ENCODE data around the gene KSR1.
"Not testable (repeated sequence)": the region's sequence is repeated elsewhere in the genome, so short reads cannot be mapped to it uniquely, and the experiment has no call there.

The KSR1 gene

DNA sequence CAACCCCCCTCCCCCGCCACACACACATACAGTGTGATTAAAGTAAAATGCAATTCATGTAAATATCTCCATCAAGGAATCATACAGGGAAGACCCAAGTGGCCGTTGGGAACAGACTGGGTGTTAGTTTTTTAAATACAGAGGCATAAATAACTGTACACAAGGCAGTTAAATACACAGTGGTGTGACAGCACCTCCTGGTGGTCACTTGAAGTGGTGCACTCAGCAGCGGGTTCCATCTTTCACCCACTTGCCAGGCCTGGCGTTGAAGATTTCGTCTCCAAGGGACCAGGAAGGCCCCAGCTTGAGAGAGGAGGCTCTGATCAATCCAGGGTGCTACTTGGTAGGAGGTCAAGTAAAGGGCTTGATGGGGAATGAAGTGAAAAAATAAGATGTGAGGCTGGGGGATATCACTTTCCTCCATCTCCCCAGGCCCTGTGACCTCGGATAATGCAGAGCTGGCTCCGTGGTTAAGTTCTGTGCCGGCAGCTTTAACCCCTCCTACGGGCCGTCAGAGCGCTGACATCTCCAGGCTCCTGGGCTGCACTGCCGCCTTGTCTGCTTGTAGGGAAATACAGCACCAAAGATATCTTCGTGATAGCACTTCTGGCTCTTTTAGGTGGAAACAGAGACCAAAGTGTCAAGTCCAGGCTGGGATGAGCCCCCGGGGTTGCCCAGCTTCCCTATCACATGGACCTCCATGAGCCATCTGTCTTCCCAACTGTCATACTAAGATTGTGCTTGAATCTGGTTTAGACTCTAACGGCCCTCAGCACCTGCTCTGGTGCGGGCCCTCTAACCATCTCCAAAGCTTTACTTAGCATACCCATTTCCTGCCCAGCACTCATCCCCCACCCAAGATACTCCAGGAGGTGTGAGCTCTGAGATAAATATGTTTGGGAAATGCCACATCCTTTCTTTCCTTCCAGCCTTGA, 195.4 kb downstream of the KSR1 start:
- peaks cover 3% of the 10 kb centered on the region for H3K4me1 ChIP-seq (ENCODE audit: low read depth, poor library complexity, severe bottlenecking)
- peak; percentile 87 for TF ChIP-seq CTCF (conservative IDR thresholded peaks at IDR 0.05; ENCODE audit: low read depth, low read length)
- H3K36me3 ChIP-seq (ENCODE audit: insufficient read depth): no peaks in the 10 kb centered on the region
- no peaks in the 10 kb centered on the region for H4K20me1 ChIP-seq (ENCODE audit: insufficient read depth)
- H3K27ac ChIP-seq: no peak overlapping the region
- H3K4me3 ChIP-seq (IDR thresholded peaks at IDR 0.05; ENCODE audit: insufficient read depth, low read depth, low read length): no peak overlapping the region
- H3K4me2 ChIP-seq: no peak overlapping the region
- H3K79me2 ChIP-seq (ENCODE audit: insufficient read depth, low read depth): no peaks in the 10 kb centered on the region
- H3K9ac ChIP-seq: no peak overlapping the region
- H2AFZ ChIP-seq (ENCODE audit: low read depth): no peak overlapping the region
- H3K27me3 ChIP-seq (ENCODE audit: insufficient read depth, low read depth): peaks cover 3% of the 10 kb centered on the region; the same call in 1 of the 2 replicates

- not testable (repeated sequence) for H4K20me1 ChIP-seq (ENCODE audit: insufficient read depth); H3K4me3 ChIP-seq (IDR thresholded peaks at IDR 0.05; ENCODE audit: insufficient read depth, low read depth, low read length); H3K27me3 ChIP-seq (ENCODE audit: insufficient read depth, low read depth); H3K27ac ChIP-seq; H3K9ac ChIP-seq; H3K4me1 ChIP-seq (ENCODE audit: low read depth, poor library complexity, severe bottlenecking); H3K36me3 ChIP-seq (ENCODE audit: insufficient read depth); H3K4me2 ChIP-seq; H3K79me2 ChIP-seq (ENCODE audit: insufficient read depth, low read depth); H2AFZ ChIP-seq (ENCODE audit: low read depth)
Measured at GRCh38 chr17:27653449-27653971, 197.3 kb downstream of the KSR1 start.

DNA sequence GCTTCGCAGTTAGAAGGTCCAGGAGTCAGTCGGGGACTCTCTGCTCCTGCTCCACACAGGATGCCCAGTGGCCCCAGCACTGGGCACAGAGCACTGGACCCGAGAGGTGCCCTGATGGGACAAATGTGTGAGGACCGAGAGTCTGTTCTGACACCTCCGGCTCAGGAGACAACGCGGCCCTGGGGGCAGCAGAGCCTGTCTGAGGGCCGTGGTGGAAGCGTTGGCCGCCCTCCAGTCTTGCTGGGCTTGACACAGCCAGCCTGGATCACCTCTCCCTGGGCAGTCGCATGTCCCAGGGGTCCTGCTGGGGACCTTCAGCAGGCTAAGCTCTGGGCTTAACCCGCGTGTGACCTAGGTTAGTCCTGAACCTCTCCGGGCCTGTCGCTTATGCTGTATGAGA, 197.9 kb downstream of the KSR1 start:
- no peaks in the 10 kb centered on the region for H3K36me3 ChIP-seq (ENCODE audit: insufficient read depth)
- no peak for TF ChIP-seq CTCF (conservative IDR thresholded peaks at IDR 0.05; ENCODE audit: low read depth, low read length)
- H3K4me1 ChIP-seq (ENCODE audit: low read depth, poor library complexity, severe bottlenecking): peaks cover 3% of the 10 kb centered on the region
- no peak overlapping the region for H3K27ac ChIP-seq
- no peak overlapping the region for H3K4me3 ChIP-seq (IDR thresholded peaks at IDR 0.05; ENCODE audit: insufficient read depth, low read depth, low read length)
- H3K27me3 ChIP-seq (ENCODE audit: insufficient read depth, low read depth): peaks cover 6% of the 10 kb centered on the region; the same call in 1 of the 2 replicates
- no peak overlapping the region for H3K9ac ChIP-seq
- no peak overlapping the region; the same call in 1 of the 2 replicates for H3K4me2 ChIP-seq
- H3K79me2 ChIP-seq (ENCODE audit: insufficient read depth, low read depth): no peaks in the 10 kb centered on the region
- peak overlapping the region; percentile 89; the same call in 1 of the 2 replicates for H2AFZ ChIP-seq (ENCODE audit: low read depth)
- no peaks in the 10 kb centered on the region for H4K20me1 ChIP-seq (ENCODE audit: insufficient read depth)

DNA sequence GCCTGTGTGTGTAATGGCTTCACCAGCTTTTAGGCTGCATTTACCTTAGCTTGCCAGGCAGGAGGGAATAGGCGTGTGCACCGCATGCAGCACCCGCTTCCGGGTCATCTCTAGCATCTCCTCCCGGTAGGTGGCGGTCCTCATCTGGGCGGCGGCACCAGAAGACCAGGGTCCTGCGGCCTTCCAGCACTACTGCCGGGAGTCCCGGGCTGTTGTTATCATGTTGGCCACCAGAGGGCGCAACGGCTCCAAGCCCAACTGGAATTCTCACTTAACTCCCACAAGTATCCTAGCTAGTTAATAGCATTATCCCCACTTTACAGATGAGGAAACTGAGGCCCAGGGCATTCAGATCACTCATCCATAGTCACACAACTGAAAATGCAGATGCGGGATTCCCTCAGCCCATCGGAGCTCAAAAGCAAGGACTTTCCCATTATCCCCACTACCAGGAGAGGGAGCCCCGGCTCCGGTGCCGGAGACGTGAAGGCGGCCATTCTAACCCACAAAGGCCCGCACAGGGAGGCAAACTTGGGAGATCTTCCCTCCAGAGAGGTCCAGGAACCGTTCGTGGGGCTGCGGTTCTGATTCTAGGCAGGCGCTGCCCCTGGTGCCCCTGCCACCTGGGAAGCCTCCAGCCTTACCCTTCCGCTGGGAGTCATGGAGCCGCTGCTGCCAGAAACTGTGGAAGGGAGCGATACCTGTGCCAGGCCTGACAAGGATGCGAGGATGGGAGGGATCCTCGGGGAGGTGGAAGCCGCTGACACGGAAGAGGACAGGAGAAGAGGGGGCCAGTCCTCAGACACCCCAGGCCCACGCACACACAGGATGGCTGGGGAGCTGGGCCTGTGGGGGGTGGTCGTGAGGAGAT, 198.6 kb downstream of the KSR1 start:
- no peaks in the 10 kb centered on the region for H4K20me1 ChIP-seq (ENCODE audit: insufficient read depth)
- H3K4me3 ChIP-seq (IDR thresholded peaks at IDR 0.05; ENCODE audit: insufficient read depth, low read depth, low read length): no peak overlapping the region
- H3K27me3 ChIP-seq (ENCODE audit: insufficient read depth, low read depth): peaks cover 6% of the 10 kb centered on the region; the same call in 1 of the 2 replicates
- no peak overlapping the region for H3K9ac ChIP-seq
- H3K79me2 ChIP-seq (ENCODE audit: insufficient read depth, low read depth): no peaks in the 10 kb centered on the region
- no peaks in the 10 kb centered on the region for H3K36me3 ChIP-seq (ENCODE audit: insufficient read depth)
- peak; percentile 98 for TF ChIP-seq CTCF (conservative IDR thresholded peaks at IDR 0.05; ENCODE audit: low read depth, low read length)
- no peak overlapping the region; the same call in 1 of the 2 replicates for H3K4me2 ChIP-seq
- no peak overlapping the region for H3K27ac ChIP-seq
- H2AFZ ChIP-seq (ENCODE audit: low read depth): peak overlapping the region; percentile 89; the same call in 1 of the 2 replicates
- H3K4me1 ChIP-seq (ENCODE audit: low read depth, poor library complexity, severe bottlenecking): peaks cover 3% of the 10 kb centered on the region

DNA sequence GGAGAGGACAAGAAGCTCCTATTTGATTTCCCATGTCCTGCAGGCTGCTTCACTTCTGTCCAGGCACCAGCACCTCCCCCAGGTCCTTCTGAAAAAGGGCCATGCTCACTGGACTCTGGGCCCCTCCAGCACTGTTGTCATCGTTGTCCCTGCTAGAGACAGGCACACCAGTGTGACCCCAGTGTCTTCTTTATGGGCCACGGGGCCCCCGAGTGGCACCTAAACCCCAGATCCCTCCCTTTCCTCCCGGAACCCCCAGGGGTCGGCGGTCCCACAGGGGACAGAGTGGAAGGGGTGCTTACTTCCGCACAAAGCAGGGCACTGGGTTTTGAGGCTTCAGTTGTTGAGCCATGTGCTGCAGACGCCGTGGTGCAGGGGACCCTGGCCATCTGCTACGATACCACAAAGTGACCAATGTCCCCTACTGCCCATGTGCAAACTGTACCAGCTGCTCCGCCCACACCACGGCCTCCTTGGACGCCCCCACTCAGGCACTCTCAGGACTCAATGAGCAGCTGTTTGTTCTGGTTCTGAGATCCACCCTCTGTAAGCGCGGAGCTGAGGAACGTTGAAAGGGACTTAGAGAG, 199.4 kb downstream of the KSR1 start:
- not testable (repeated sequence) for H3K27me3 ChIP-seq (ENCODE audit: insufficient read depth, low read depth); H3K4me3 ChIP-seq (IDR thresholded peaks at IDR 0.05; ENCODE audit: insufficient read depth, low read depth, low read length); H4K20me1 ChIP-seq (ENCODE audit: insufficient read depth); H3K4me2 ChIP-seq; H3K79me2 ChIP-seq (ENCODE audit: insufficient read depth, low read depth); H2AFZ ChIP-seq (ENCODE audit: low read depth); H3K36me3 ChIP-seq (ENCODE audit: insufficient read depth); H3K27ac ChIP-seq; H3K4me1 ChIP-seq (ENCODE audit: low read depth, poor library complexity, severe bottlenecking); H3K9ac ChIP-seq

GRCh38 chr17:27656620-27657019, 200.4 kb downstream of the KSR1 start:
- not testable (repeated sequence) for H3K9ac ChIP-seq; H4K20me1 ChIP-seq (ENCODE audit: insufficient read depth); H3K79me2 ChIP-seq (ENCODE audit: insufficient read depth, low read depth); H3K36me3 ChIP-seq (ENCODE audit: insufficient read depth); H3K4me2 ChIP-seq; H3K27me3 ChIP-seq (ENCODE audit: insufficient read depth, low read depth); H3K4me3 ChIP-seq (IDR thresholded peaks at IDR 0.05; ENCODE audit: insufficient read depth, low read depth, low read length); H3K27ac ChIP-seq; H3K4me1 ChIP-seq (ENCODE audit: low read depth, poor library complexity, severe bottlenecking); H2AFZ ChIP-seq (ENCODE audit: low read depth)
